GM12873 (cell line): ENCODE data around the gene RAPGEF1.

Experiments
- TF ChIP-seq, protein P1 (sequence below): IDR thresholded peaks from 2 replicates; pipeline ENCODE4 v1.5.1; 2012; ENCODE audit warnings: low read depth, mild to moderate bottlenecking, moderate library complexity, low read length, control low read depth; ENCODE audit not compliant: insufficient read depth; ENCODE audit errors: missing control alignments

RAPGEF1 gene

GRCh38 chr9:131698618-131698985 lies 41.3 kb downstream of the RAPGEF1 start:
- TF ChIP-seq, protein P1, sequence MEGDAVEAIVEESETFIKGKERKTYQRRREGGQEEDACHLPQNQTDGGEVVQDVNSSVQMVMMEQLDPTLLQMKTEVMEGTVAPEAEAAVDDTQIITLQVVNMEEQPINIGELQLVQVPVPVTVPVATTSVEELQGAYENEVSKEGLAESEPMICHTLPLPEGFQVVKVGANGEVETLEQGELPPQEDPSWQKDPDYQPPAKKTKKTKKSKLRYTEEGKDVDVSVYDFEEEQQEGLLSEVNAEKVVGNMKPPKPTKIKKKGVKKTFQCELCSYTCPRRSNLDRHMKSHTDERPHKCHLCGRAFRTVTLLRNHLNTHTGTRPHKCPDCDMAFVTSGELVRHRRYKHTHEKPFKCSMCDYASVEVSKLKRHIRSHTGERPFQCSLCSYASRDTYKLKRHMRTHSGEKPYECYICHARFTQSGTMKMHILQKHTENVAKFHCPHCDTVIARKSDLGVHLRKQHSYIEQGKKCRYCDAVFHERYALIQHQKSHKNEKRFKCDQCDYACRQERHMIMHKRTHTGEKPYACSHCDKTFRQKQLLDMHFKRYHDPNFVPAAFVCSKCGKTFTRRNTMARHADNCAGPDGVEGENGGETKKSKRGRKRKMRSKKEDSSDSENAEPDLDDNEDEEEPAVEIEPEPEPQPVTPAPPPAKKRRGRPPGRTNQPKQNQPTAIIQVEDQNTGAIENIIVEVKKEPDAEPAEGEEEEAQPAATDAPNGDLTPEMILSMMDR = no peak

DNA sequence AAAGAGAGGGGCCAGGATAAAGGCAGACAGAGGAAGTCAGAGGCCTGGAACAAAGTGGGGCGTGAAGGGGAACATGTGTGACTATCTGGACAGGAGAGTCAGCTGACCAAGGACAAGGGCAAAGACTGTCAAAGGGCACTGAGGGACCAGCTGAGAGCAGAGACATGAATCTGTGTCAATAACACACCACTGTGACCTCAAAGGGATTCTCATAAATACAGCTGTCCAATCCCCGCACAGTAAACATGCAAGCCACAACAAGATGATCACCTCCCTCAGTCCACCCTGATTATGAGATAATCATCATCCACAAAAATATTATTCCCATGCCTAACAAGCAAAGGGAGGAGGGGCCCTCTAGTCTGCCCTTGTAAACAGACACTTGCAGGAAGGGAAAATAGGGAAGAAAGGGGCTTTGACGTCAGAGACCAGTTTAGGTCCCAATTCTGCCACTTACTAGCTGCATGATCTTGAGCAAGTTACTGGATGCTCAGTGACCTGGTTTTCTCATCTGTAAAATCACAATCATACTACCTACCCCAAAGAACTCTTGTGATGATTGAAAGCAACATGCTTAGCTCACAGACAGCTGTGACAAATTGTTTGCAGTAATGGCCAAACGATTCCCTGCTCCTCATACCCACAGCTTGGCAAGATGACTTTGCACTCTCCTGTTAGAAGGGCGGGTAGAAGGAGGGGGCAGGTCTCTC lies 41.8 kb downstream of the RAPGEF1 start:
- TF ChIP-seq, protein P1 = no peak

DNA sequence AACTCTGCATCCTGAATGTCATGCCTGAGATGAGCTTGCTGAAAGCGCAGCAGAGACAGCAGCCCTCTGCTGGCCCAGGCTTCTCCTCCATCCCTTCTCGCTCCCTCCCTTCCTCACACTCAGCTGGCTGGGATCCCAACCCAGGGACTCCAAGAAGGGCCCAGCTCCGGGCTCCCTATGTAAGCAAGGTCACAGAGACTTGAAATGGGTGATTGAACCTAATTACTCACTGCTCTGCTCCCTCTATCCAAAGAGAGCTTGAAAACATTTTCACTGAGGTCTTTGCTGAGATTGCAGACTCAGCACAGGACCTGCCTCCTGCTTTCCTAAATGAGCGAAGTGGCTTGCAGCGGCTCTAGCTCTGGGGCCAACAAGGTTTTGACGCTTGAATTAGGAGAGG lies 42.8 kb downstream of the RAPGEF1 start:
- TF ChIP-seq, protein P1 = no peak

DNA sequence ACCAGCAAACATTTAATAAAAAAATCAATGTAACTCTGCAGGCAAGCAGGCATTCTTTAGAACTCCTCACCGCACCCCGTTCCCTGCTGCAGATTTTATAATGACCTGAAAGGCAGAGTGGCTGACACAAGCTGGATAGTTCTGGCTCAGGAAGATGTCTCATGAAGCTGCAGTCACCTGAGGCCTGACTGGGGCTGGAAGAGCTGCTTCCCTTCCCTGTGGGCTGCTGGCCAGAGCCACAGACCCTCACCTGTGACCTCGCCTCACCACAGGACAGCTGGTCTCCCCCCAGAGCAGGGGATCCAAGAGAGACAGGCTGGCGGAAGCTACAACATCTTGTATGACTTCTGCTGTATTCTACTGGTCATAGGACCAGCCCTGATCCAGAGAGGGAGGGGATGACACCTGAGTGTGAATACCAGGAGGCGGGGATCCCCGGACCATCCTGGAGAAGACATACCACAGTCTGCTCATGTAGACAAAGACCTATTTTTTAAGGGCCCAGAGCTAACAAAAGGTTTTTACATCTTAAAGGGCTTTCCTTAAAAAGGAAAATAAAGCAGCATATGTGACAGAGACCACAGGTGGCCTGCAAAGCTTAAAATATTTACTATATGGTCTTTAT lies 43.9 kb downstream of the RAPGEF1 start:
- TF ChIP-seq, protein P1 = no peak

GRCh38 chr9:131695366-131695765 lies 44.5 kb downstream of the RAPGEF1 start:
- TF ChIP-seq, protein P1 = no peak

GRCh38 chr9:131693651-131694597 lies 46.0 kb downstream of the RAPGEF1 start:
- TF ChIP-seq, protein P1 = no peak
